ENCODE measurements around the gene TOB2. TPM values are rescaled to one million over a fixed set of nuclear protein-coding genes. Genes with fewer than 3 reads are reported as not detected.
A peak's percentile ranks its signal among the peaks of the same experiment; 100 is the strongest.
"Not testable (repeated sequence)": the region's sequence is repeated elsewhere in the genome, so short reads cannot be mapped to it uniquely, and the experiment has no call there.

TOB2 gene
- total RNA-seq, 1 donor from 2014 or later = 12.5 TPM

GRCh38 chr22:41468381-41469217 lies 22.0 kb upstream of the TOB2 start, which contains the start of the genes ACO2 and PHF5A:
Gene ACO2, plus strand, starts transcription at chr22:41469117. Its CDS starts 30 bp downstream, at chr22:41469147.
Gene PHF5A, minus strand, starts transcription at chr22:41468692. Its CDS starts 39 bp downstream, at chr22:41468653.
- peak; percentile 99 for DNase-seq (ENCODE audit: low spot score)

- DNase-seq (ENCODE audit: low spot score) = no peak
Measured at GRCh38 chr22:41461901-41462300, 15.3 kb upstream of the TOB2 start.

GRCh38 chr22:41460071-41460470 lies 13.5 kb upstream of the TOB2 start:
- not testable (repeated sequence) for DNase-seq (ENCODE audit: low spot score)

- DNase-seq (ENCODE audit: low spot score) = no peak
Measured at GRCh38 chr22:41459431-41459830, 12.8 kb upstream of the TOB2 start.

- DNase-seq (ENCODE audit: low spot score) = no peak
Measured at GRCh38 chr22:41458161-41458728, 11.6 kb upstream of the TOB2 start.

GRCh38 chr22:41448189-41448808 lies 1.7 kb upstream of the TOB2 start:
- DNase-seq (ENCODE audit: low spot score) = peak; percentile 100

- peak; percentile 82 for DNase-seq (ENCODE audit: low spot score)
Measured at GRCh38 chr22:41447435-41448188, 1.0 kb upstream of the TOB2 start.

GRCh38 chr22:41446057-41446501 lies 522 bp downstream of the TOB2 start:
- peak; percentile 37 for DNase-seq (ENCODE audit: low spot score)

- DNase-seq (ENCODE audit: low spot score) = peak; percentile 40
Measured at GRCh38 chr22:41445129-41446056, 1.2 kb downstream of the TOB2 start.

GRCh38 chr22:41444360-41445128 lies 2.1 kb downstream of the TOB2 start:
- peak; percentile 99 for DNase-seq (ENCODE audit: low spot score)

- no peak for DNase-seq (ENCODE audit: low spot score)
Measured at GRCh38 chr22:41442240-41442792, 4.3 kb downstream of the TOB2 start.

- not testable (repeated sequence) for DNase-seq (ENCODE audit: low spot score)
Measured at GRCh38 chr22:41440511-41440910, 6.1 kb downstream of the TOB2 start.

- no peak for DNase-seq (ENCODE audit: low spot score)
Measured at GRCh38 chr22:41437198-41437597, 9.4 kb downstream of the TOB2 start.

GRCh38 chr22:41436322-41437113 lies 10.1 kb downstream of the TOB2 start:
- DNase-seq (ENCODE audit: low spot score) = no peak

GRCh38 chr22:41435560-41435959 lies 11.0 kb downstream of the TOB2 start:
- DNase-seq (ENCODE audit: low spot score) = no peak

- DNase-seq (ENCODE audit: low spot score) = not testable (repeated sequence)
Measured at GRCh38 chr22:41434361-41435003, 12.1 kb downstream of the TOB2 start.

GRCh38 chr22:41433480-41433879 lies 13.1 kb downstream of the TOB2 start:
- DNase-seq (ENCODE audit: low spot score) = not testable (repeated sequence)

- no peak for DNase-seq (ENCODE audit: low spot score)
Measured at GRCh38 chr22:41431656-41432055, 14.9 kb downstream of the TOB2 start.

All from umbilical cord (tissue), 2 donors.